NCI-H2029 treated with DMSO at 0.1 percent for 48 hours (cell line): ENCODE results near the gene GLP2R.
"Not testable (repeated sequence)": the region's sequence is repeated elsewhere in the genome, so short reads cannot be mapped to it uniquely, and the experiment has no call there.

ENCODE experiments used
- DNase-seq: peaks from one replicate; lab custom pipeline; 2025; lab: John Stamatoyannopoulos, UW

Gene GLP2R

GRCh38 chr17:9900044-9900594, 74.4 kb downstream of the GLP2R start:
- no peak for DNase-seq

GRCh38 chr17:9900784-9901183, 75.1 kb downstream of the GLP2R start:
- no peak for DNase-seq

- no peak for DNase-seq
Measured at GRCh38 chr17:9902120-9902519, 76.4 kb downstream of the GLP2R start.

- no peak for DNase-seq
Measured at GRCh38 chr17:9904277-9905077, 78.8 kb downstream of the GLP2R start.

- no peak for DNase-seq
Measured at GRCh38 chr17:9905078-9905415, 79.3 kb downstream of the GLP2R start, which contains the start of gene RCVRN. Gene RCVRN, minus strand, starts transcription at chr17:9905271. Its CDS starts 91 bp downstream, at chr17:9905180.

GRCh38 chr17:9905902-9906301, 80.2 kb downstream of the GLP2R start:
- no peak for DNase-seq

- no peak for DNase-seq
Measured at GRCh38 chr17:9906616-9907015, 80.9 kb downstream of the GLP2R start.

- no peak for DNase-seq
Measured at GRCh38 chr17:9907131-9907530, 81.4 kb downstream of the GLP2R start.

- no peak for DNase-seq
Measured at GRCh38 chr17:9907883-9908648, 82.3 kb downstream of the GLP2R start.

- DNase-seq = no peak
Measured at GRCh38 chr17:9908649-9909042, 82.9 kb downstream of the GLP2R start.

- DNase-seq = no peak
Measured at GRCh38 chr17:9911089-9911488, 85.4 kb downstream of the GLP2R start.

GRCh38 chr17:9912121-9913099, 86.7 kb downstream of the GLP2R start:
- DNase-seq = no peak

- DNase-seq = no peak
Measured at GRCh38 chr17:9913476-9913875, 87.8 kb downstream of the GLP2R start.

- no peak for DNase-seq
Measured at GRCh38 chr17:9916108-9916507, 90.4 kb downstream of the GLP2R start.

- DNase-seq = no peak
Measured at GRCh38 chr17:9917131-9917530, 91.4 kb downstream of the GLP2R start.

- DNase-seq = no peak
Measured at GRCh38 chr17:9917801-9918200, 92.1 kb downstream of the GLP2R start.

- no peak for DNase-seq
Measured at GRCh38 chr17:9918352-9918751, 92.6 kb downstream of the GLP2R start.

- DNase-seq = no peak
Measured at GRCh38 chr17:9918804-9919352, 93.2 kb downstream of the GLP2R start.

- not testable (repeated sequence) for DNase-seq
Measured at GRCh38 chr17:9921216-9921615, 95.5 kb downstream of the GLP2R start.

- DNase-seq = no peak
Measured at GRCh38 chr17:9922012-9922848, 96.5 kb downstream of the GLP2R start.
